ENCODE measurements around the gene CR1. TPM values are rescaled to one million over a fixed set of nuclear protein-coding genes. Genes with fewer than 3 reads are reported as not detected.
"Not testable (repeated sequence)": the region's sequence is repeated elsewhere in the genome, so short reads cannot be mapped to it uniquely, and the experiment has no call there.

The CR1 gene
- total and polyA plus RNA-seq, 2 experiments from 2014 or later: 0.65 to 0.76 TPM

- TF ChIP-seq REST (IDR thresholded peaks at IDR 0.05; ENCODE audit: unreplicated experiment): no peak
- TF ChIP-seq CTCF (conservative IDR thresholded peaks at IDR 0.05; ENCODE audit: low read depth in 2 of 2): no peak
- no peak for TF ChIP-seq NANOG (IDR thresholded peaks at IDR 0.05; ENCODE audit: borderline replicate concordance)
- TF ChIP-seq POLR2AphosphoS5 (IDR thresholded peaks at IDR 0.05; ENCODE audit: low read depth): no peak
Measured at GRCh38 chr1:207581496-207582153, 85.7 kb downstream of the CR1 start (continued).

DNA sequence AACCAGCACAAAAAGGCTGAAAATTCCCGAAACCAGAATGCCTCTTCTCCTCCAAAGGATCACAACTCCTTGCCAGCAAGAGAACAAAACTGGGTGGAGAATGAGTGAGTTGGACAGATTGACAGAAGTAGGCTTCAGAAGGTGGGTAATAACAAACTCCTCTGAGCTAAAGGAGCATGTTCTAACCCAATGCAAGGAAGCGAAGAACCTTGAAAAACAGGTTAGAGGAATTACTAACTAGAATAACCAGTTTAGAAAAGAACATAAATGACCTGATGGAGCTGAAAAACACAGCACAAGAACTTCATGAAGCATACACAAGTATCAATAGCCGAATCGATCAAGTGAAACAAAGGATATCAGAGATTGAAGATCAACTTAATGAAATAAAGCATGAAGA is 93.5 kb downstream of the CR1 start:
- H3K9me3 Mint-ChIP-seq; H3K36me3 ChIP-seq (ENCODE audit: insufficient read depth); H4K20me1 ChIP-seq (replicated peaks; ENCODE audit: insufficient read depth); H3K4me2 ChIP-seq; H3K36me3 Mint-ChIP-seq (ENCODE audit: low read depth); H3K4me3 Mint-ChIP-seq; H3K79me2 ChIP-seq (replicated peaks; ENCODE audit: insufficient read depth); ATAC-seq; H3K27me3 ChIP-seq (ENCODE audit: insufficient read depth); H3K4me3 ChIP-seq; H3K27me3 Mint-ChIP-seq (ENCODE audit: insufficient read depth, low read depth, poor library complexity); H3K27ac Mint-ChIP-seq; H3F3A ChIP-seq (replicated peaks; ENCODE audit: low read depth); H2AFZ ChIP-seq; H3K27ac ChIP-seq (ENCODE audit: low read depth); DNase-seq (ENCODE audit: low spot score): not testable (repeated sequence)
- H3K9me2 ChIP-seq (ENCODE audit: insufficient read depth): peaks cover 22% of the 10 kb centered on the region
- H3K4me1 Mint-ChIP-seq: peaks cover 21% of the 10 kb centered on the region; the same call in 2 of the 3 replicates
- peaks cover 15% of the 10 kb centered on the region for H3K4me1 ChIP-seq (ENCODE audit: insufficient read depth)

GRCh38 chr1:207591205-207591604 is 95.2 kb downstream of the CR1 start:
- H3K9me3 Mint-ChIP-seq, ATAC-seq: not testable (repeated sequence)

GRCh38 chr1:207594095-207594494 is 98.1 kb downstream of the CR1 start:
- not testable (repeated sequence) for H3K27ac ChIP-seq (ENCODE audit: low read depth); H3K36me3 ChIP-seq (ENCODE audit: insufficient read depth); H3K4me3 Mint-ChIP-seq; H4K20me1 ChIP-seq (replicated peaks; ENCODE audit: insufficient read depth); H3K36me3 Mint-ChIP-seq (ENCODE audit: low read depth); H3K79me2 ChIP-seq (replicated peaks; ENCODE audit: insufficient read depth); H3K4me3 ChIP-seq; H3K9me3 Mint-ChIP-seq; ATAC-seq; H3K27me3 ChIP-seq (ENCODE audit: insufficient read depth); DNase-seq (ENCODE audit: low spot score); H3K27me3 Mint-ChIP-seq (ENCODE audit: insufficient read depth, low read depth, poor library complexity); H3K27ac Mint-ChIP-seq; H3F3A ChIP-seq (replicated peaks; ENCODE audit: low read depth); H3K9me2 ChIP-seq (ENCODE audit: insufficient read depth); H3K4me2 ChIP-seq; H2AFZ ChIP-seq
- H3K4me1 Mint-ChIP-seq: peaks cover 17% of the 10 kb centered on the region; the same call in 2 of the 3 replicates
- H3K4me1 ChIP-seq (ENCODE audit: insufficient read depth): peaks cover 15% of the 10 kb centered on the region

More at GRCh38 chr1:207591205-207591604, 95.2 kb downstream of the CR1 start:
- H3K36me3 Mint-ChIP-seq (ENCODE audit: low read depth); H3K4me2 ChIP-seq; H3F3A ChIP-seq (replicated peaks; ENCODE audit: low read depth); H3K79me2 ChIP-seq (replicated peaks; ENCODE audit: insufficient read depth); H3K4me3 Mint-ChIP-seq; H3K27me3 ChIP-seq (ENCODE audit: insufficient read depth); H3K27ac ChIP-seq (ENCODE audit: low read depth); DNase-seq (ENCODE audit: low spot score); H3K27me3 Mint-ChIP-seq (ENCODE audit: insufficient read depth, low read depth, poor library complexity); H2AFZ ChIP-seq; H3K36me3 ChIP-seq (ENCODE audit: insufficient read depth); H3K27ac Mint-ChIP-seq; H4K20me1 ChIP-seq (replicated peaks; ENCODE audit: insufficient read depth); H3K4me3 ChIP-seq: not testable (repeated sequence)
- Histone ChIP-seq H3K4me1 (ENCODE audit: insufficient read depth) (peaks cover 15% of the 10 kb centered on the region), H3K9me2 (ENCODE audit: insufficient read depth) (peaks cover 22% of the 10 kb centered on the region)
- peaks cover 17% of the 10 kb centered on the region; the same call in 2 of the 3 replicates for H3K4me1 Mint-ChIP-seq

Data from GM23338 (cell line).